ENCODE results near the gene UTS2B. TPM values are rescaled to one million over a fixed set of nuclear protein-coding genes. Genes with fewer than 3 reads are reported as not detected.
A peak's percentile ranks its signal among the peaks of the same experiment; 100 is the strongest.

UTS2B gene
- polyA plus RNA-seq, 1 donor from 2014 or later = 0.46 TPM

DNA sequence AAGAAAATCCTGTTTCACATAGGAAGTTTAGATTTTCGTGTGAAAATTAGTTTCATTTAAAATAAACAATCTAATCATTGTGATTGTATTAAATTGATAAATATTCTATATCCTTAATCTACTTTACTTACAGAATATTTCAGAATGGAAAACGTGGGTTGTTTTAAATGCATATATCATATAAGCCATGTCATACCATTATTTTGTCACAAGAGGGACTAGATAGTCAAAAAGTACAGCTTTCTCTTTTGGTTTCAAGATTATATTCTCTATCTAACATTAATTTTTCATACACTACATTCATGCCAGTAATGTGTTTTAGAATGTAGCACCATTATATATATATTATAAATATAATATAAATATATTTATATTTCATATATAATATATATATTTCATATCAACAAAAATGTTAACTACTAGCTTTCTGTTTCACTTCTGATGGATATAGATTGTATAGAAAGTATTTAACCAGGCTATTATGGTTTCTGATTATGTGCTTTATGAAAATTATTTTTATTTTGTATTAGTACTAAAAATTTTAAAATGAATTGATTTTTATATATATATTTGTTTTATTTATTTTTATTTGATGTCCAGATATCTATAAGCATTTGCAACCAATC is 86.0 kb downstream of the UTS2B start:
- no peaks in the 10 kb centered on the region for H3K36me3 ChIP-seq (ENCODE audit: insufficient read depth, low read length)
- H3K9me2 ChIP-seq (ENCODE audit: insufficient read depth, low read length) = no peaks in the 10 kb centered on the region
- no peaks in the 10 kb centered on the region for H3K27me3 ChIP-seq (ENCODE audit: insufficient read depth, low read depth, low read length)
- H3K9me3 ChIP-seq (ENCODE audit: low read length) = no peaks in the 10 kb centered on the region
- no peak overlapping the region for H3K4me2 ChIP-seq (ENCODE audit: low read length)
- H3K4me3 ChIP-seq (ENCODE audit: low read length) = no peak overlapping the region
- no peaks in the 10 kb centered on the region for H3K79me2 ChIP-seq (replicated peaks; ENCODE audit: insufficient read depth, low read length)
- no peak overlapping the region for H2AFZ ChIP-seq (ENCODE audit: low read depth, low read length)
- H3K9ac ChIP-seq (ENCODE audit: low read length) = no peak overlapping the region
- no peak overlapping the region for H3K27ac ChIP-seq (ENCODE audit: low read length)
- no peaks in the 10 kb centered on the region for H3F3A ChIP-seq (ENCODE audit: insufficient read depth, low read length, poor library complexity, severe bottlenecking)
- H4K20me1 ChIP-seq (ENCODE audit: insufficient read depth) = no peaks in the 10 kb centered on the region
- TF ChIP-seq SMC3 (conservative IDR thresholded peaks at IDR 0.05; ENCODE audit: poor library complexity) = no peak
- TF ChIP-seq RAD21 (conservative IDR thresholded peaks at IDR 0.05) = peak; percentile 31
- no peak for TF ChIP-seq MXI1 (conservative IDR thresholded peaks at IDR 0.05; ENCODE audit: poor library complexity, severe bottlenecking)
- no peak for TF ChIP-seq POLR2AphosphoS5 (IDR thresholded peaks at IDR 0.05)
- no peak for TF ChIP-seq TAF1 (IDR thresholded peaks at IDR 0.05; ENCODE audit: low read depth)
- TF ChIP-seq, protein P1, sequence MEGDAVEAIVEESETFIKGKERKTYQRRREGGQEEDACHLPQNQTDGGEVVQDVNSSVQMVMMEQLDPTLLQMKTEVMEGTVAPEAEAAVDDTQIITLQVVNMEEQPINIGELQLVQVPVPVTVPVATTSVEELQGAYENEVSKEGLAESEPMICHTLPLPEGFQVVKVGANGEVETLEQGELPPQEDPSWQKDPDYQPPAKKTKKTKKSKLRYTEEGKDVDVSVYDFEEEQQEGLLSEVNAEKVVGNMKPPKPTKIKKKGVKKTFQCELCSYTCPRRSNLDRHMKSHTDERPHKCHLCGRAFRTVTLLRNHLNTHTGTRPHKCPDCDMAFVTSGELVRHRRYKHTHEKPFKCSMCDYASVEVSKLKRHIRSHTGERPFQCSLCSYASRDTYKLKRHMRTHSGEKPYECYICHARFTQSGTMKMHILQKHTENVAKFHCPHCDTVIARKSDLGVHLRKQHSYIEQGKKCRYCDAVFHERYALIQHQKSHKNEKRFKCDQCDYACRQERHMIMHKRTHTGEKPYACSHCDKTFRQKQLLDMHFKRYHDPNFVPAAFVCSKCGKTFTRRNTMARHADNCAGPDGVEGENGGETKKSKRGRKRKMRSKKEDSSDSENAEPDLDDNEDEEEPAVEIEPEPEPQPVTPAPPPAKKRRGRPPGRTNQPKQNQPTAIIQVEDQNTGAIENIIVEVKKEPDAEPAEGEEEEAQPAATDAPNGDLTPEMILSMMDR (IDR thresholded peaks at IDR 0.05; ENCODE audit: poor library complexity, severe bottlenecking) = peak; percentile 43

DNA sequence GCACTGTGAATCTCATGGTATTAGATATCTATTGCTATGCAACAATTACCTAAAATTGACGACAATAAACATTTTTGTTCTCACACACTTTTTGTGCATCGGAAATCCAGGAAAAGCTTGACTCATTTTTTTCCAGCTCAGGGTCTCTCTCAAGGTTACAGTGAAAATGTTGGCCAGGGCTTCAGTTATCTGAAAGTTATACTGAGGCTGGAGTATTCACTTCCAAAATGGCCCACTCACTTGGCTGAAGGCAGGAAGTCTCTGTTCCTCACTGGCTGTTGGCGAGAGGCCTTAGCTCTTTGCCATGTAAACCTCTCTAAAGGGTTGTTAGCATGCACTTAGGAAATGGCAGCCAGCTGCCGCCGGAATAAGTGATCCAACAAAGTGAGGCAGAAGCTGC is 89.8 kb downstream of the UTS2B start:
- no peak overlapping the region for H2AFZ ChIP-seq (ENCODE audit: low read depth, low read length)
- no peak overlapping the region for H3K9ac ChIP-seq (ENCODE audit: low read length)
- H3K4me2 ChIP-seq (ENCODE audit: low read length) = no peak overlapping the region
- no peaks in the 10 kb centered on the region for H3F3A ChIP-seq (ENCODE audit: insufficient read depth, low read length, poor library complexity, severe bottlenecking)
- no peaks in the 10 kb centered on the region for H3K9me2 ChIP-seq (ENCODE audit: insufficient read depth, low read length)
- no peaks in the 10 kb centered on the region for H4K20me1 ChIP-seq (ENCODE audit: insufficient read depth)
- H3K79me2 ChIP-seq (replicated peaks; ENCODE audit: insufficient read depth, low read length) = no peaks in the 10 kb centered on the region
- TF ChIP-seq EZH2 (IDR thresholded peaks at IDR 0.05; ENCODE audit: borderline replicate concordance, insufficient read depth, low read length, poor library complexity, severe bottlenecking) = no peak
- no peak for TF ChIP-seq SMC3 (conservative IDR thresholded peaks at IDR 0.05; ENCODE audit: poor library complexity)
- TF ChIP-seq, protein P1 (IDR thresholded peaks at IDR 0.05; ENCODE audit: poor library complexity, severe bottlenecking) = no peak
- TF ChIP-seq, protein P2, sequence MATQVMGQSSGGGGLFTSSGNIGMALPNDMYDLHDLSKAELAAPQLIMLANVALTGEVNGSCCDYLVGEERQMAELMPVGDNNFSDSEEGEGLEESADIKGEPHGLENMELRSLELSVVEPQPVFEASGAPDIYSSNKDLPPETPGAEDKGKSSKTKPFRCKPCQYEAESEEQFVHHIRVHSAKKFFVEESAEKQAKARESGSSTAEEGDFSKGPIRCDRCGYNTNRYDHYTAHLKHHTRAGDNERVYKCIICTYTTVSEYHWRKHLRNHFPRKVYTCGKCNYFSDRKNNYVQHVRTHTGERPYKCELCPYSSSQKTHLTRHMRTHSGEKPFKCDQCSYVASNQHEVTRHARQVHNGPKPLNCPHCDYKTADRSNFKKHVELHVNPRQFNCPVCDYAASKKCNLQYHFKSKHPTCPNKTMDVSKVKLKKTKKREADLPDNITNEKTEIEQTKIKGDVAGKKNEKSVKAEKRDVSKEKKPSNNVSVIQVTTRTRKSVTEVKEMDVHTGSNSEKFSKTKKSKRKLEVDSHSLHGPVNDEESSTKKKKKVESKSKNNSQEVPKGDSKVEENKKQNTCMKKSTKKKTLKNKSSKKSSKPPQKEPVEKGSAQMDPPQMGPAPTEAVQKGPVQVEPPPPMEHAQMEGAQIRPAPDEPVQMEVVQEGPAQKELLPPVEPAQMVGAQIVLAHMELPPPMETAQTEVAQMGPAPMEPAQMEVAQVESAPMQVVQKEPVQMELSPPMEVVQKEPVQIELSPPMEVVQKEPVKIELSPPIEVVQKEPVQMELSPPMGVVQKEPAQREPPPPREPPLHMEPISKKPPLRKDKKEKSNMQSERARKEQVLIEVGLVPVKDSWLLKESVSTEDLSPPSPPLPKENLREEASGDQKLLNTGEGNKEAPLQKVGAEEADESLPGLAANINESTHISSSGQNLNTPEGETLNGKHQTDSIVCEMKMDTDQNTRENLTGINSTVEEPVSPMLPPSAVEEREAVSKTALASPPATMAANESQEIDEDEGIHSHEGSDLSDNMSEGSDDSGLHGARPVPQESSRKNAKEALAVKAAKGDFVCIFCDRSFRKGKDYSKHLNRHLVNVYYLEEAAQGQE (IDR thresholded peaks at IDR 0.05; ENCODE audit: borderline replicate concordance) = no peak
- TF ChIP-seq RAD21 (conservative IDR thresholded peaks at IDR 0.05) = no peak
- no peak for TF ChIP-seq MXI1 (conservative IDR thresholded peaks at IDR 0.05; ENCODE audit: poor library complexity, severe bottlenecking)
- TF ChIP-seq POLR2AphosphoS5 (IDR thresholded peaks at IDR 0.05) = no peak
- TF ChIP-seq EP300 (conservative IDR thresholded peaks at IDR 0.05; ENCODE audit: poor library complexity, severe bottlenecking) = no peak
- no peak for TF ChIP-seq TAF1 (IDR thresholded peaks at IDR 0.05; ENCODE audit: low read depth)
- H3K4me3 ChIP-seq (ENCODE audit: low read length) = no peak overlapping the region
- no peaks in the 10 kb centered on the region for H3K27me3 ChIP-seq (ENCODE audit: insufficient read depth, low read depth, low read length)
- H3K9me3 ChIP-seq (ENCODE audit: low read length) = no peaks in the 10 kb centered on the region
- no peaks in the 10 kb centered on the region for H3K36me3 ChIP-seq (ENCODE audit: insufficient read depth, low read length)
- H3K27ac ChIP-seq (ENCODE audit: low read length) = no peak overlapping the region

Data from neural cell (in vitro differentiated cells).